NCI-H2107 treated with DMSO at 0.1 percent for 48 hours (cell line): Measurements from ENCODE around the gene CTNNA3.
"Not testable (repeated sequence)": the region's sequence is repeated elsewhere in the genome, so short reads cannot be mapped to it uniquely, and the experiment has no call there.

Experiments used
- DNase-seq: peaks from one replicate; lab custom pipeline; 2025; ENCODE audit not compliant: unreplicated experiment; lab: John Stamatoyannopoulos, UW

CTNNA3 gene

DNA sequence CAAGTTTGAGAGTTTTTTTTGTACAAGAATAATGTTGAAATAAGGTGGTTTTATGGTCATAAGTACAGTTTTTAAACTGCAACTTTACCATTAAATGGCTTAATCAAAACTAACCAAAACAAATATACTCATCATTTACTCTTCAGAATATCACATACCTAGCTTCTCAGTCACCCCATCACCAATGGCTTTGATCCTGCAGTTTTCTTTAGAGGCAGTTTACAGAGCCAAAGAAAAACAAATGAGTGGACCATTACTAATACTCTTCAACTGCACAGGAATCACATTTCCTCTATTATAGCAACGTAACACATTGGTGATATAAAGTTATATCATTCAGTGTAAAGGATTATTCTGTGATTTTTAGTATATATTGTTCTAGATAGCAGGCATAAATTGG is 1346.3 kb downstream of the CTNNA3 start:
- DNase-seq = no peak

DNA sequence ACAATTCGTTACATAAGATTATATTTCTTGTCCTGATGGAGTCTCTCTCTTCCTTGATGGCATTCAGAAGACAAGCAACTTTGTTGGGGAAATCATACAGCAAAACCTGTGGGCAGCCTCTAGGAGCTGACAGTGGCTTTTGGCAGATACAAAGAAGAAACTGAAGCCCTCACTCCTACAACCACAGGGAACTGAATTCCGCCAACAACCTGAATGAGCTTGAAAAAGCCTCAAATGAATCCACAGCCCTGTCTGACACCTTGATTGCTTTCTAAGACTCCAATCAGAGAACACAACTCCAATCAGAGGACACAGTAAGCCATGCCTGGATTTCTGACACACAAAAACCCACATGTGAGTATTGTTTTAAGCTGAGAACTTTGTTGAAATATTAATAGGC is 1346.9 kb downstream of the CTNNA3 start:
- no peak for DNase-seq

DNA sequence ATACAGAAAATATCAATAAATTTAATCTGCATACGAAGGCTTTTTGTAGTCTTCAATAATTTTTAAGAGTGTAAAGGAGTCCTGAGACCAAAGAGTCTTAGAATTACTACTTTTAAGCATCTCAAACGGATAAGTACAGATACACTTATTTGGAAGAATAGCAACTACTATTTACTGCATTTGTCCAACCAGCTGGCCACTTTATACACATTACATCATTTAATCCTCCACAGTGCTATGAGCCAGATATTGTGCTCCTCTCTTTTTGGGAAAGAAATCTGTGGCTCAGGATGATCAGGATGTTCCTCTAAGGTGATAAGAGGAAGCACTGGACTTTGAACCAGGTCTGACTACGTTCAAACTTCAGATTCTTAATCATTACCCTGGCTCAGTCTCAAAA is 1358.8 kb downstream of the CTNNA3 start:
- no peak for DNase-seq

DNA sequence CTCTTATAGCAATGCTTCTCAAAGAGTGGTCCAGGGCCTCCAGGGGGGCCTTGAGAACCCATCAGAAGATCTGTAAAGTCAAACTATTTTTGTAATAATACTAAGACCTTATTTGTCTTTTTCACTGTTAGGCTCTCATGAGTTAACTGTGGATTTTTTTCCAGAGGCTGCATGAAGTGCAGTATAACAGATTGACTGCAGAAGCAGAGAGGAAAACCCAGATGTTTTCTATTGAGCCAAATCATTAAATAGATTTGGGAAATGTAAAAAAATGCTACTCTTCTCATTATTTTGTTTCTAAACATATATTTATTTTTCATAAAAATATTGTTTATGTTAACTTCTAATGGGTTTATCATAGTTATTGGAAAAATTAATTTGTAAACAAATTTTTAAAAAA is 1359.2 kb downstream of the CTNNA3 start:
- no peak for DNase-seq

DNA sequence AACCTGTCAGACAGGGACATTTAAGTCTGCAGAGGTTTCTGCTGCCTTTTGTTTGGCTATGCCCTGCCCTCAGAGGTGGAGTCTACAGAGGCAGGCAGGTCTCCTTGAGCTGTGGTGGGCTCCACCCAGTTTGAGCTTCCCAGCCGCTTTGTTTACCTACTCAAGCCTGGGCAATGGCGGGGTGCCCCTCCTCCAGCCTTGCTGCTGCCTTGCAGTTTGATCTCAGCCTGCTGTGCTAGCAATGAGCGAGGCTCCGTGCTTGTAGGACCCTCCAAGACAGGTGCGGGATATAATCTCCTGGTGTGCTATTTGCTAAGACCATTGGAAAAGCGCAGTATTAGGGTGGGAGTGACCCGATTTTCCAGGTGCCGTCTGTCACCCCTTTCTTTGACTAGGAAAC is 1360.2 kb downstream of the CTNNA3 start:
- not testable (repeated sequence) for DNase-seq

DNA sequence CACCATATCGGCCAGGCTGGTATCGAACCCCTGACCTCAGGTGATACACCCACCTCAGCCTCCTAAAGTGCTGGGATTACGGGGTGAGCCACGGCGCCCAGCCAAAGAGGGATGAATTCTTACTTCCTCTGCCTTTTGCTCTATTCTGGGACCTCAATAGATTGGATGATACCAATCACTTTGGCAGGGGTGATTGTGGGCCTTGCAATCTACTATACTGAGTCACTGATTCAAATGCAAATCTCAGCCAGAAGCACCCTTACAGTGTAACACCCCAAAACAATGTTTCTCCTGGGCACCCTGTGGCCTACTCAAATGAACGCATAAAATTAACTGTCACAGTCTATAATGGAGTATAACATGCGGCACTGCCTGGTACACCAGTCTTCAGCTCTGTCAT is 1366.8 kb downstream of the CTNNA3 start:
- DNase-seq = no peak

DNA sequence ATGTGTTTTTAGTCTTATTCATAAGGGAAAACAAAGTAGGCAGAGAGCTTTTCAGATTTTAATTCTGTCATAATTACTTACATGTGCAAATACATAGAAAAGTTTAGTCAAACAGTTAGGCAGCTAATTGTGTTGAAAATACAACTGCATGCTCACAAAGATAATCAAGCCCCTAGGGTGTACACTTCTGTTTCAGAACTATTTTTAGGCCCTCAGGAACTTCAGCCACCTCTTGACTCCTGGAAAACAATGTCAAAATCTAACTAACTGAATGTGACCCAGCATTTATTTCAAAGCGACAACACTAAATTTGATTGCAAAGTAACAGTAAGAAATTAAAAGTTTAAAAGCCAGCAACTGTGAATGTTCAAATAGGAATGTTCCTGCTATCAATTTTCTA is 1369.1 kb downstream of the CTNNA3 start:
- no peak for DNase-seq

DNA sequence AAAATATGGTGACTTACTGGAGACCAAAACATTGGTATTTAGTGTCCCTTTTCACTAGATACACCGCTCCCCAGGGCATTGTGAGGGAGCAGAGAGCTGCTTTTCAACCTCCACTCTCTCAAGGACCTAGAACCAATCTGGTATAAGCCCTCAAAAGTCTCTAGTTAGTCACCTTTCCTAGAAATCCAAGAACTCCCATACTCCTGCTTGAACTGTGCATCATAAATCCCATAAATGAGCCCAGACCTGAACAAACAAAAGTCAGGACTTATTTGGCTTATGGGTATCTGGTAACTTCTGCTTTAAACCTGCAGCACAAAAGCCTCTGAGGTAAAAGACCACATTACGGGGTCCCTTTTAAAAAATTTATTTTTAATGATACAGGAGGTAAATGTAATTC is 1373.2 kb downstream of the CTNNA3 start:
- DNase-seq = no peak

DNA sequence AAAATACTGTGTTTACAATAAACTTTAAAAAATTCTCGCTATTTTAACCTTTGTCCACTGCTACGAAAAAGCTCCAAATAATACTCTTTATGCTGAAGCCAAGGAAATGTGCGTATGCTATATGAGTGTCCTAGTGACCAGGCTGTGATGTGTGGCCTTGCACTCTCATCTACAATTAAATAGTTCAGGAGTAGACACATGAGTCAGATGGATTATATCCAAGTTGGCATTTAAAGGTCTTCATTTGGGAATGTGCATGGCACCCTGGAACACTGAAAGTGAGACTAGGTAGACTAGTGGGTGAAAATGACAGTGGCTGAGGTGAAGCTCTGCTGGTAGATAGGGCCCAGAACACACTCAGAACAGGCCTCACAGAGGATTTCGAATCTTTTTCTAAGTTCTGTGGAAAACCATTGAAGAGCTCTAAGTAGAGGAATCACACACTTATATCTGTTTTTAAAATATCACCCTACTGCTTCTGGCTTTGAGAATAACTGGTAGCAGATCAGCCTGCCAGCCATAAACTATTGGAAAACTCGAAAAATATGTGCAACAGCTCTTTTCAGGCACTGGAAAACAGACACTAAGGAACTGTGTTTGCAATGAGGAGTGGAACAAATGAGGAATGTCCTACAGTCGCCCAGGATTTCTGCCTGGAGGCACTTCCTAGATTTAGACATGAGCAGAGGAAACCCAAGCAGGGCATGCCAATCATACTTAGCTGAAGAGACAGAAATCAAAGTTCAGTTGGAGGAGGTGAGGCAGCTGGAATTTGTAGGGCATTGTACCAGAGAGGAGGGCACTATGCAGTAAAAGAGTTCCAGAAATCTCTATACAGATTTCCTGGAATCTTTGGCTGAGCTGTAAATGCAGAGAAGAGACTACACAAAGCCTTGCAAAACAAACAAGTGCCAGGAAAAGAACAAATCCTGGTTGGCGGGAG is 1374.0 kb downstream of the CTNNA3 start:
- no peak for DNase-seq

DNA sequence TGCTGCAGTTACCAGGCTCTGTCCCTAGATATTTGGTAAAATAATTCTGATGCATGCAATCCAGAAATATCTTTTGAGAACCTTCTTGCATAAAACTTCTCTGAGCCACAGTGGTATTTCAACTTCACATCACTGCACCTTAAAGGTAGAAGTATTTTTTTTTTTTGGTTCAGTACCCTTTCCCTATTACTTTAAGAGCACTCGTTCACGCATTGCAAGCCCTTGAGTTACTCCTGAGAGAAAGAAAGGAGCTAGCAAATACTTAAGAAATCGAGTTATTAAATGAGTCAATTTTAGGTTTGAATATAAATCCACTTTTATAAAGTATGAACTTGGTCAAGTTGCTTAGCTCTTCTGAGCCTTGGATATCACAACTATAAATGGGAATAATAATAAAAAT is 1377.2 kb downstream of the CTNNA3 start:
- DNase-seq = no peak

DNA sequence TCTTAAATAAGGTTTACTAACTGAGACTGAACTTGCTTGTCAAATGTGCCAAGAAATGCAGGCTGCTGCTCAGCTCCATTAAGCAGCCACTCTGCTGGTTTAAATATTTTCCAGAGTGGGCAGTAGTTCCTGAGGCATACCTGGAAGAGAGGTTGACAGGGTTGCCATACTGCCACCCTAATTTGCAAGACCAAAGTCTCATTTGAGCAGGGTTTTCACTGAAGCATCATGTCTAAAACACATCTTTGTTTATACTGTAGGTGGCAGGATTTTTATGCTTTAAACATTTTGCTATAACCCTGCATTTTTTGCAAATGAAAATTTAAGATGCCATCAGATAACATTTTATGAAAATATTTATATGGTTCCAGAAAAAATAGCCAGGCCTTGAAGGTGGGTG is 1388.2 kb downstream of the CTNNA3 start:
- no peak for DNase-seq

DNA sequence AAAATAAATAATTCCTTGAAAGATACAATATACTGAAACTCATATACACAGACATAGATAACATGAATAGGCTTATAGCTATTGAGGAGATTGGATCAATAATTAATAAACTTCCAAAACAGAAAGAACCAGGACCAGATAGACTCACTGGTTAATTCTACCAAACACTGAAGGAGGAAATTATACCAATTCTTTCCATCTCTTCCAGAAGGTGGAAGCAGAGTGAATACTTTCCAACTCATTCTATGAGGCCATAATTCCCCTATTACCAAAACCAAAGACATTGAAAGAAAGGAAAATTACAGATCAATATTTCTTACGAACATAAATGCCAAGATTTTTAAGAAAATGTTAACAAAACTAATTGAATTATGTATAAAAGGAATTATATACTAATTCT is 1394.9 kb downstream of the CTNNA3 start:
- DNase-seq = no peak

DNA sequence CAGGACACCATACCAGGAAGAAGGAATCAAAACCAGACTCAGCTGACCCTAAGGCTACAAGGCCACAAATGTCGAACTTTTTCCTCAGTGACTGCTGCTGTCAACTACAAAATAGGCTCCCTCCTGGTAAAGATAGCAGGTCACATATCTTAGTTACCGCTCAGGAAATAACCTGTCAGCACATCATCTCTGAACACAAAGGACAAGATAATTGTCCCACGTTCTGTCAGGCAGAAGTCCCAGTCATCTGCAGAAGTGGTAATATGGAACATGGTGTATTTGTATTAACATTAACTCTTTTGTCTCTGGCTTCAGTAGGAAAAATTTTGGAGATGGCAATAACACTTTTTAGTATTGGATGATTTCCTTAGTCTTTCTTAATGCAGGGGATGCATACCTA is 1400.4 kb downstream of the CTNNA3 start:
- no peak for DNase-seq

DNA sequence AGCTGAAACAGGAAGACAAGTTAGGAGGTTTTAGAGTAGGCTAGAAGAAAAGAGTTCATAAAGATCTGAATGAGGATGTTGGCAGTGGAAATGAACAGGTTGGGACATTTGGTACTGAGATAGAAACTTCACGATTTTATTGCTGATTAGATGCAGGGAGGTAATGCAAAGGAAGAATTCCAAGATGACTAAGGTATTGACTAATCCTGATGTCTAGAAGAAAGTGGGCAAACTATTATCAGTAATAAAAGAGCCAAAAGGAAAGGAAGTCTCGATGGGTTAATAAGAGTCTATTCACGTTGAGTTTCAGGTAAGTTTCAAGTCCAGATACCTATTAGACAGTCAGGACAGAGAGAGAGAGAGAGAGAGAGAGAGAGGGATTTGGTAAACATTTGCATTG is 1401.5 kb downstream of the CTNNA3 start:
- DNase-seq = no peak

DNA sequence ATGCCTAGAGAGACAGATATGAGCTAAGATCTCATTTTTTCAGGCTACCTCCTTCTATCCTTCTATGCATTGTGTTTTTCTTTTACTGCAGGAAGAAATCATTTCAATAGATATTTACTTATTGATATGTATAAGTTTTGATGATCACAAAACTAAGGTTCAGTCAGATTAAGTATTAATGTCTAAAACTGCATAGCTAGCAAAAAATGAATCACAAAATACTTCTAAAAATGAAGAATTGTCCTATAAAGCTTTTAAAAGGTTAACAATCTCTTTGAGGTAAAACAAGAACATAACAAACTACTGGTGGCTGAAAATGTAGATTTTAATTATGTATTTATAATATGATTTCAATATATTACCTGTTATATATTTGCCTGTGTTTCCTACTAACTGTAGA is 1403.1 kb downstream of the CTNNA3 start:
- DNase-seq = no peak

DNA sequence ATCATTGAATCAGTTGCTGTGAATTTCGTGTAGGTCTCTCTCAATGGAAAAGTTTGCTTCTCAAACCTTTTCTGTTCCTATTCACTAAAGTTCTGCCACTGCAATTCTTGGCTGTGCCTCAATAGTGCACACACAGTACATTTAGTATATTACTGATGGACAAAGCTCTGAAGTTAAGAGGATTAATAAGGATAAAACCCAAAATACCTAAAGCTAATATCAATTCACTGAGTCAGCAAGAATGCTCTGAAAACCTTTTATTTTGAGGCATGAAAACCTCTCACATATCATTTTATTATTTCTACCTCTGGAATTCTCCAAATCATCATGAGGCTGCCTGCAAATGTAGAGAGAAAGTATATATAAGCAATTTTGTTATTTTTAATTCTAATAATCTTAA is 1403.5 kb downstream of the CTNNA3 start:
- DNase-seq = no peak

DNA sequence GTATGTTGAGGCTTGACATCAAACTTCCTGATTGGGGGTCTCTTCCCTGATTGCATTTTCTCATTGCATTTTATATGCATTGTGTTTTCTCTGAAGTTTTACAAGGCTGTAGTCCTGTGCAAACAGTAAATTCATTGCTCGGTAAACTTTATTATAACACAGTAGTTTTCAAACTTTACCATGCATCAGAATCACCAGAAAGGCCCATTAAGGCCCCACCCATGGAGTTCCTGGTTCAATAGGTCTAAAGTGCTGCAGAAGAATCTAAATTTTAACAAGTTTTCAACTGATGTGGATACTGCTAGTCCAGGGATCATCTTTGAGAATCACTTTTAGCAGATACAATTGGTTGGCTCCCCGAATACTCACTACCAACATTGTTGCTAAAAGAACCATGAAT is 1404.9 kb downstream of the CTNNA3 start:
- DNase-seq = no peak

DNA sequence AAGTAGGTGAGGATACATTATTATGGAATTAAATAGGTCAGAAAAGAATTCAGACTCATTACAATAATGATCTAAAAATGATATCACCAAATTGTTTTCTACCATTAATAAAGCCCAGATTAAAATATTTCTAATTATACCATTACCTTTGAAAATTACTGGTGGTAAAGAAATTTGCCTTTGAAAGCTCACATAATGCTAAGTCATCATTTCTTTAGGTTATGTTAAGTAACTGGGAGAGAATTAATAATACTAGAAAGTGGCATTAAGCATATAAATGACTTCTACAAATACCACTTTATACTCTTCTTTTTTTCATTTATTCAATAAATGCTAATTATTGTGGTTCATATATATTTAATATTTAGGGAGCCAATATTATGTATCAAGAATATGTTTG is 1411.4 kb downstream of the CTNNA3 start:
- no peak for DNase-seq

DNA sequence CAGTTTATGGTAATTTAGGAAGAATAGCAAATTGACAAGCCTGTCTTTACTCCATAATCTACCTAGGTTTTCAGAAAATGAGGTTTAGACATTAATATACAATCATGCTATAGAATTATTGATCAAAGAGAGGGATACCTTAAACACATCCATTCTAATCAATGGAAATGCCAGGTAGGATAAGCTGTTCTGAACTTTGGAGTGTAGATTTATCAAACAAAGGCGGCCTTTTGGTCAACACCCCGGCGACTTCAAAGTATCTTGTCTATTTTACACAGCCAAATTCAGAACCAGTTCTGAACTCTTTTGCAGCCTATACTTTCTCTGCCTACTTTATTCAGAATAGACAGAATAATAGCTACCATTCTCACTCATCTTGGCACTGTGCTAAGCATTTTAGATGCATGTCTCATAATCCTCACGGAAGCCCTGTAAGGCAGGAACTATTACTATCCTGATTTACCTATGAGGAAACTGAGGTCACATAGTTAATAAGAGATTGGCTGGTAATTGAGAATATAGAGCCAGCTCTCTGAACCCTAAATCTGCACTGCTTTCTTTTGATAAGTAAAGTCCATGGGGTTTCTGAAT is 1412.0 kb downstream of the CTNNA3 start:
- DNase-seq = no peak

DNA sequence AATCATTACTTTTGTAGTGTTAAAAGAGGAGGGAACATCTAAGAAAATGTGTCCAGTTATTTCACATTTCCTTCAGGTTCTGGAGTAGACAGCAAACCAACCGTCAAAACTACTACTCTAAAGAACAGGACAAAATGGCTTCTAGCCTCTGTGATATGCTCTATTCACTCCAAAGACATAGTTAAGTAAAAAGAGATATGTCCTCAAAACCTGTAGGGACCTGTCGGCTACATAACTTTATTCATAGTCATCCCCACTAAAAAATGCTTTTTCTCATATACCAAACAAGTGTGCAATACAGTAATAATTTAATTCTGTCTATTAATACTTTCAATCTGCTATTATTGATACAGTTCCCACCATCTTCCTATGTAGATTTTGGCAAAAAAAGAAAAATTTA is 1412.9 kb downstream of the CTNNA3 start:
- no peak for DNase-seq

DNA sequence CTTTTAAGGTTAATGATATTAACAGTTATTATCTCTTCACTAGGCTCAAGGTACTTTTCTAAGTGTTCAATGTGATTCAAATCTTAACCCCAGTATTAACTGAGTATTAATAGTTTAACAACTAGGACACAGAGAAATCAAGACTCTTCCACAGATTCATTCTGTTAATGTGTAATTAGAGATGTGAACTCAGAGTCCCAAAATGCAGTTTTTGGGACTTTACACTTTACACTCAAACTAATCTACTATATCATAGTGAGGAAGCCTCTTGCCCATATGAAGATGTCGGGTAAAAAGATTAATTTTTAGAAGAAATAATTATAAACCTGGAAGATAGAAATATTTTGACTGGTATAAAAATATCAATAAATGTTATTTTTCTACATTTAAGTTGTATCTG is 1414.7 kb downstream of the CTNNA3 start:
- no peak for DNase-seq

DNA sequence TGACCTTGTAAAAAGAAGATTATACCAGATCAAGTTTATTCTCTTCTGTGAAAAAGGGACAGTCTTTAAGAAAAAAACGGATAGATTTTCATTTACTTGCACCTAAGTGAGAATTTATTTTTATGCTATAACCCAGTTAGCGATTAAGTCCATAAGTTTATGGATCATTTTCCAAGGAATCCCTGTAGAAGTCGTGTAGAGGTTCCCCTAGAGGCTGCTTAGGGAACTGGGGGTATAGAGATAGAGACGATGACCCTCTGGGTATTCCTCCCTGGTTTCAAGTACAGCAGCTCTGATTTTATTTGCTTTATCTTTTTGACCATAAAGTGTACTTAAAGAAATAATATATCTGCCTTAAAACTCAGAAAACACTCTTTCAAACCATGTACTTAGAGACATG is 1418.5 kb downstream of the CTNNA3 start:
- DNase-seq = no peak
